Thyroid gland (tissue), 4 donors: ENCODE measurements around the gene TBC1D22A.

Experiments
- POLR2A ChIP-seq, 2 donors: fragments of 450-650 bp; IDR thresholded peaks; one replicate each; pipeline ENCODE4 v1.6.1; 2017; ENCODE audit warnings: antibody characterized with exemption in 2 of 2, mild to moderate bottlenecking in 2 of 2, moderate library complexity in 1 of 2
- TF ChIP-seq, protein P1 (sequence below), 6 experiments: fragments of 200-600 bp in 3 of 6; fragments of 450-650 bp in 3 of 6; sonication (generic) in 3 of 6; IDR thresholded peaks; one replicate each; pipeline ENCODE4 v1.5.1; 2016 to 2019; ENCODE audit warnings: antibody characterized with exemption in 6 of 6, mild to moderate bottlenecking in 2 of 6, inconsistent platforms in 1 of 6, moderate library complexity in 1 of 6

DNA sequence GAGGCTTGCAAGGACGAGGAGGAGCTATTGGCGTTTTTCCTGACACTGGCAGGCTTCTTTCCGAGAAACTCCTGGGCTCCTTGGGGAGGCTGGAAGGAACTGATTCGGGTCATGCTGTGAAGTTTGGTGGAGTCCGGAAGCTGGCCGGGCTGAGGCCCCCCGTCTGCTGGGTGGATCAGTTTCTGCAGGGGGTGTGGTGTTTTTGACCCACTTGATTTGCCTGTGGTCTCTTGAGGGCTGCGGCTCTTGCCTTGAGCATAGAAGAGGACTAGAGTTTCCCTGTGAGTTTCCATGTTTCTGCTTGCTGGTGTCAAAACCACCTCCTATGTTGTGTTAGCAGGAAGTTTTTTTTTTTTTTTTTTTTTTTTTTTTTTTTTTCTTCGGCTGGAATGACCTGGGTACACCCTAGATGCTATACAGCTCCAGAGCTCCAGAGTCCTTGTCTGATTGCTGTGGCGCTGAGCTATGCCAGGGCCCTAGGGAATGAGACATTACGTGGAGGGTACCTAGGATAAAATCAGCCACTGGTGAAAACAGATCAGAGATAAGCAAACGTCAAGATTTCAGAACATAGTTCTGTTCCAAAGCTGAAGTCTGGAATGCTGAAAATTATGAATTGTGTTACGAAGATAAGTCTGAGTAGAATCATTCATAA is 728 bp downstream of the TBC1D22A start:
- TF ChIP-seq, protein P1, sequence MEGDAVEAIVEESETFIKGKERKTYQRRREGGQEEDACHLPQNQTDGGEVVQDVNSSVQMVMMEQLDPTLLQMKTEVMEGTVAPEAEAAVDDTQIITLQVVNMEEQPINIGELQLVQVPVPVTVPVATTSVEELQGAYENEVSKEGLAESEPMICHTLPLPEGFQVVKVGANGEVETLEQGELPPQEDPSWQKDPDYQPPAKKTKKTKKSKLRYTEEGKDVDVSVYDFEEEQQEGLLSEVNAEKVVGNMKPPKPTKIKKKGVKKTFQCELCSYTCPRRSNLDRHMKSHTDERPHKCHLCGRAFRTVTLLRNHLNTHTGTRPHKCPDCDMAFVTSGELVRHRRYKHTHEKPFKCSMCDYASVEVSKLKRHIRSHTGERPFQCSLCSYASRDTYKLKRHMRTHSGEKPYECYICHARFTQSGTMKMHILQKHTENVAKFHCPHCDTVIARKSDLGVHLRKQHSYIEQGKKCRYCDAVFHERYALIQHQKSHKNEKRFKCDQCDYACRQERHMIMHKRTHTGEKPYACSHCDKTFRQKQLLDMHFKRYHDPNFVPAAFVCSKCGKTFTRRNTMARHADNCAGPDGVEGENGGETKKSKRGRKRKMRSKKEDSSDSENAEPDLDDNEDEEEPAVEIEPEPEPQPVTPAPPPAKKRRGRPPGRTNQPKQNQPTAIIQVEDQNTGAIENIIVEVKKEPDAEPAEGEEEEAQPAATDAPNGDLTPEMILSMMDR (IDR thresholded peaks at IDR 0.05): no peak
- TF ChIP-seq POLR2A (IDR thresholded peaks at IDR 0.05): no peak
